Hematopoietic multipotent progenitor cell treated with erythropoietin and hydrocortisone succinate and interleukin-3 and kit ligand, for 4 days (in vitro differentiated cells): Measurements from ENCODE around the gene ABL2.
"Not testable (repeated sequence)": the region's sequence is repeated elsewhere in the genome, so short reads cannot be mapped to it uniquely, and the experiment has no call there.

ENCODE experiments used
- DNase-seq: peaks from one replicate; pipeline ENCODE4 v3.0.0-alpha.2; 2015

The ABL2 gene

DNA sequence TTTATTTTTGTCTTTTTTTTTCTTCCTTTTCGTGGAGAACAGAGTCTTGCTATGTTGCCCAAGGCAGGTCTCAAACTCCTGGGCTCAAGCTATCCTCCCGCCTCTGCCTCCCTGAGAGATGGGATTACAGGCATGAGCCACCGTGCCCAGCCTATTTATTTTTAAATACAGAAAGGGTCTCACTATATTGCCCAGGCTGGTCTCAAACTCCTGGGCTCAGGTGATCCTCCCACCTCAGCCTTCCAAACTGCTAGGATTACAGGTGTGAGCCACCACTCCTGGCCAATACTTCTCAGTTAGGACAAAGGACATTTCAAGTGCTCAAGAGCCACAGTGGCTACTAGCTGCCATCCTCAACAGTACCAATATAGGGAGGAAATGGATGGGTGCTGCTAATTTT is 16.2 kb downstream of the ABL2 start:
- DNase-seq = not testable (repeated sequence)

DNA sequence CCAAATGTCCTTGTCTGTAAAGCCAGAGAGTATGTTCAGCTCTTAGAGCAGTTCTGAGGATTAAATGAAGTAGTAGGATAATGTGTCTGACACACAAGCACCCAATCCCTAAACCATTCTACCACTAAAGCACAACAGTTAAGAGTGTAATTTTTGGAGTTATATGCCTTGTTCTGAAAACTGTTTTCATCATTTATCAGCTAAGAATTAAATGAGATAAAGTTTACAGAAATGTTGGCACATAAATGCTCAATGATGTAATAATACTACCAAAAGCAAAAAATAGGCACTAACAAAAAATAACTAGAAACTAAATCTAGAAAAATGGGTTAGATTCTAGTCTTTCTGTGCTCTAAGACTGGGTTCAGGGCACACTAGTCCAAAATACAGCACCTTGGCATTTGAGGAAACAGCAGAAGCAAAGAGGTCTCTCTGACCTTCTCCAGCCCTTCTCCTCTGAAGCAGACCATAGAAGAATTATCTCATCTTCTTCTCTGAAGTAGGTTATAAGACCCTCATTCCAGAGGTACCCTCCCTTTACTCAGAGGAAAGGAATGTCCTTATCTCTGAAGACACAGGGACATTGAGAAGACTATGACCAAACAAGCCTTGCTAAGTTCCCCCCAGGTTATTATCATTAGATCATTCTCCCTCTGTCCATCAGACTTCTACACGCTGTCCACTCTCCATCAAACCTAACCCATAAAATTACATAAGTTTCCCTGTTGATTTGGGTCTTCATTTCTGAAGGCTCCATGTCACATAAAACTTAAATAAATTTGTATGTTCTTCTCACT is 20.6 kb downstream of the ABL2 start:
- DNase-seq = no peak

GRCh38 chr1:179206812-179207211 is 22.7 kb downstream of the ABL2 start:
- no peak for DNase-seq

- peak; percentile 8 for DNase-seq
Measured at GRCh38 chr1:179205284-179205683, 24.2 kb downstream of the ABL2 start.

- DNase-seq = no peak
Measured at GRCh38 chr1:179202161-179202560, 27.3 kb downstream of the ABL2 start.

DNA sequence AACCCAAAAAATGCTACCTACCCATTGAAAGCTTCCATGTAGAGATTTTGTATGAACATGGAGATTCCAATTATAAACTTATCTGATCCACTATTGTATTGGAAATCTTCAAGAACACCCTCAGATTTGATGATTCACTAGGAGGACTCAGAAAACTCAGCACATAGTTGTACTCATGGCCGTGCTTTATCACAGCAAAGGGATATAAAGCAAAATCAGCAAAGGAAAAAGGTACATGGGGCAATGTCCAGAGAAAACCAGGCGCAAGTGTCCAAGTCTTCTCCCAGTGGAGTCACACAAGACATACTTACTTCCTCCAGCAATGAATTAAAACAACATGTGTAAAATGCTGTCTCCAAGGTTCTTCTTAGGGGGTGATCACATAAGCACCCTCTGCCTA is 28.9 kb downstream of the ABL2 start:
- no peak for DNase-seq

DNA sequence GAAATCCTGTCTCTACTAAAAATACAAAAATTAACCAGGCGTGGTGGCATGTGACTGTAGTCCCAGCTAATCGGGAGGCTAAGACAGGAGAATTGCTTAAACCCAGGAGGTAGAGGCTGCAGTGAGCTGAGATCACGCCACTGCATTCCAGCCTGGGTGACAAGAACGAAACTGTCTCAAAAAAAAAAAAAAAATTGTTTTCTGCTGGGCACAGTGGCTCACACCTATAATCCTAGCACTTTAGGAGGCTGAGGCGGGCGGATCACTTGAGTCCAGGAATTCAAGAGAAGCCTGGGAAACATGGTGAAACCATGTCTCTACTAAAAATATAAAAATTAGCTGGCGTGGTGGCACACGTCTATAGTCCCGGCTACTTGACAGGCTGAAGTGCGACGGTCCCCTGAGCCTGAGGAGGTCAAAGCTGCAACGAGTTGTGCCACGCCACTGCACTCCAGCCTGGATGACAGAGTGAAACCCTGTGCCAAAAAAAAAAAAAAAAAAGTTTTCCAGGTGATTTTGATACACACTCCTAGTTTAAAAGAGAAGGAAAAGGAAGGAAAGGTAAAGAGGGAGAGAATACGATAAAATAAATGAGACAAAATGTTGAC is 31.7 kb downstream of the ABL2 start:
- DNase-seq = no peak

- DNase-seq = not testable (repeated sequence)
Measured at GRCh38 chr1:179195857-179196256, 33.6 kb downstream of the ABL2 start.

- DNase-seq = no peak
Measured at GRCh38 chr1:179195376-179195775, 34.1 kb downstream of the ABL2 start.

DNA sequence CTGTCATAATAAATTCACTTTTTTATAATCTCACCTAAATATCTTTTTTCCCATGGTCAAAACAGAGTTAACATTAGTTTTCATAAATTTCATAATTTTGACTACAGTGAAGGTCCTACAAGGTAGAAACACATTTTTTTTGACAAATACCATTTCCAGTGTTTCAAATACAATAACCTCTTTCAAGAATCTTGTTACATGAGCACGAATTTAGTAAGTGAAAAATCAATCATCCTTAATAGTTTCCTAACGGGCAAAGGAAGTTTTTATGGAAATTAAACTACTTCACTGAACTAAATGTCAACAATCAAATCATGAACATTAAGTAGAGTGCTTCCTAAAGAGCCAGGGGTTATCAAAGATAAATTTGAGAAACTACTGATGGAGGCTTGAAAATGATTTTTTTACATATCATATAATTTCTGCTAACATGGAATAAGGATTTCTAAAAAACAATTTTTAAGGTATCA is 35.4 kb downstream of the ABL2 start:
- DNase-seq = no peak

DNA sequence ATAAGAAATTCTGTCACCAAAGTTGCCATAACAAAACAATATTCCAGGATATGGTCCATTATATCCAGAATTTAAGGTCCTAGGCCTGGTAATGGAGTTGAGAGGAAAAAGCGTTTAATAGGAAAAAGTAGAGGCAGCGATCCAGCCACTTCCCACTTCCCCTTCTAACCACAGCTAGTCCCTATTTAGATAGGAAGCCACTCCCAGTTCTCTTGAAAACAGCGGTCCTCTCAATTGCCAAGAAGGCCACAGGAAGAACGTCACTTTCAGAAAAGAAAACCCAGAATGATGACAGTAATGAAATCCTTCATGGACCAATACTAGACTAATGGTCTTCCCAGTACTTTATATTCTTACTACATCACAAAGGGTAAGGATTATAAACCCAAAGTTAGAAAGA is 38.6 kb downstream of the ABL2 start:
- DNase-seq = peak; percentile 64

- peak; percentile 20 for DNase-seq
Measured at GRCh38 chr1:179187735-179188471, 41.6 kb downstream of the ABL2 start.

DNA sequence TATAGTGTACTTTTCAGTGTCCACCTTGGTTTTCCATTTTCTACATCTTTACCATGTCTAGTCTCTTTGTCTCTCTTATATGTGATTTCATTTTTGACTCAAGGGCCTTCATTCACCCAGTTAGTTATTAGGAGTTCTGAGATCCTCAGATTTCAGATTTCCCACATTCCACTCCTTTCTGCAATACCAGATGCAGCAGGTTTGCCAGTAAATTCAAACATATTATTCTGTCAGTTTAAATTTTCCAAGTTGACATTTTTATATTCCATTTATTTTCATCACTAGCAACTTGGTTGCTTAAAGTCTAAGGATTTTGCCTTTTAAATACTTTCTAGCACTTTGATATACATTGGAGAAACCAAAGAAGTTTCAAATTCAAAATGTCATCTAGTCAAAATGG is 42.4 kb downstream of the ABL2 start:
- no peak for DNase-seq

DNA sequence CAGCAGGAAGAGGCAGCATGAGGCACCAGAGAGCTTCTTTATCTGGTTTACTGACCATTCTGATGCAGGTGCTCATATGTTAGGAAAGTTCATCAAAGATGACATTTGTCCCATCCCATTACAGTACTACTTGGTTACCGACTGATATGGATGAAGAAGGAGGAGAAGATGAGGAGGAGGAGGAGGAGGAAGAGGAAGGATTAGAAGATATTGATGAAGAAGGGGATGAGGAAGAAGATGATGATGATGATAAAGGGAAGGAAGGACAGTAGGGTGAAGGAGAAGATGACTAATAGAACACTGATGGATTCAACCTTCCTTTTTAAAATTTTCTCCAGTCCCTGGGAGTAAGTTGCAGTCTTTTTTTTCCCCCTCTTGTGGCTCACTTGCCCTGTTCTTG is 45.1 kb downstream of the ABL2 start:
- no peak for DNase-seq

DNA sequence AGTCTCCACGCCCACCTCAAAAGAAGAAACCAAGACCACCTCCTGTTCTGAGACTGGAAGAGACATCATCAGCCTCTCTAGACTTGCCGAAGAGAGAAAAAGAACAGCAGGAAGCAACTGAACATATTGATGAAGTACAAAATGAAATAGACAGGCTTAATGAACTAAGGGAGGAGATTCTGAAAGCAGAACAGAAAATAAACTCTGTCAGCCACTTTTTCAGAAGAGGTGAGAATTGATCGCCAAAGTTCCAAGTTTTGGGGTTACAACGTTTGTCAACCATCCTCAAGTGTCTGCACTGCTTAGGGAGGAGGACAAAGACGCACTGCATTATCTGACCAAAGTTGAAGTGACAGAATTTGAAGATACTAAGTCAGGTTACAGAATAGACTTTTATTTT is 45.6 kb downstream of the ABL2 start:
- no peak for DNase-seq

DNA sequence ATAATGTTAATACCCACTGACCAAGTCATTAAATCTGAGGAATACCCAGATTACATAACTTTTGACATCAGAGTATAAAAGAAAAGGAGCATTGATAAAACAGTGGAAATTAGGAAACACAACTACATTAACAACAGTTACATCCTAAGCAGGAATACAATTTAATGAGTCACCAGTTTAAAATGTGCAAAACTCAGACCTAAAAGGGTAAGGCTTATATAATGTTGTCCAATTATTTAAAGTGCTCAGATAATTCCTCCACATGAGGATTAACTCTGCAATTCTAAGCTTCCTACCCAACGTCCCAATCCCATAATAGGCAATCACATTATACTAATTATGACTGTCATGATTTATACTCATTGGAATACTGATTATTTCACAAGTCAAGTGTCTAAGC is 50.5 kb downstream of the ABL2 start:
- no peak for DNase-seq

DNA sequence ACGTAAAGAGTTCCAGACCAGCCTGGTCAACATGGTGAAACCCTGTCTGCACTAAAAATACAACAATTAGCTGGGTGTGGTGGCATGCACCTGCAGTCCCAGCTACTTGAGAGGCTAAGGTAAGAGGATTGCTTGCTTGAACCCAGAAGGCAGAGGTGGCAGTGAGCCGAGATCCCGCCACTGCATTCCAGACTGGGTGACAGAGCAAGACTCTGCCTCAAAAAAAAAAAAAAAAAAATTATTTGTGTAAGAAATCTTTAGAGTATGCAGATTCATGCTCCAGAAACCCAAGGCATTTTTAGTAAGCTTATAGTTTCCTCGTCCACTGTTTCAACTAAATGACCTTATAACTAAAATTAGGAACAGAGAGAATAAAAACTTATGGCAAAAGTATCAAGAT is 51.3 kb downstream of the ABL2 start:
- DNase-seq = no peak

DNA sequence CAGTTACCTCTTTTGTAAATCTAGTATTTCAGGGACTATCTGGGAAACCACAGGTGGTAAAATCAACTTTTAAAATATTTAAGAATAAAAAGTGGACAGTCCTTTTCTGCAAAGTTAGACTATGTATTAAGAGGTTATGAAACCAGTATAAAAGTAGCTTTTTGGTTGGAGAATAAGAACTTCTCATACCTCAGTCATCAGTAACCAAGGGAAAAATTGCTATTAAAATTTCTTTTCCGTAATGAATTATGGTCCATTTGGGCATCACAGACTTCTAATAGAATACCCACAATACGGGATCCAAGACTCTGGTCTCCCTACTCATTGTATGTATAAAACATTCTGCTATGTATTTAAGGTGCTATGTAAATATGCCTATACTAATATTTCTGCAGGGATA is 51.9 kb downstream of the ABL2 start:
- DNase-seq = no peak

DNA sequence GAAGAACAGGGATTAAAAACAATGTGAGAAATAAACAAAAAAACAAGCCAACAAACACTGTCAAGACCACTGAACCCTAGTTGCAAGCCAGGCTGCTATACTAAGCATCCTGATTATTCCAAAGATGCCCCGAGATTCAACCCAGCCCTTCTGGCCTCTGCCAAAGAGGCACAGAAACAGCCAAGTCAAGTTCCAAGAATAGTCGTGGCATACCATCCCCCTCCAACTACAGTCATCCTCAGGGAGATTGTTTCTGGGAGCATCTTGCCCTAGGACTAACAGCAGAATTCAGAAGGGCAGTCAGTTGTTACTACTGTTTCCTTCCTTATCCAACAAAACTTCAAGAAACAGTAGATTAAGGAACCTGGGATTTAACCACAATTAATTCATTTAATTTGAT is 52.3 kb downstream of the ABL2 start:
- DNase-seq = no peak

- DNase-seq = peak; percentile 68
Measured at GRCh38 chr1:179175011-179175841, 54.3 kb downstream of the ABL2 start.

GRCh38 chr1:179170468-179170770 is 59.1 kb downstream of the ABL2 start:
- not testable (repeated sequence) for DNase-seq

DNA sequence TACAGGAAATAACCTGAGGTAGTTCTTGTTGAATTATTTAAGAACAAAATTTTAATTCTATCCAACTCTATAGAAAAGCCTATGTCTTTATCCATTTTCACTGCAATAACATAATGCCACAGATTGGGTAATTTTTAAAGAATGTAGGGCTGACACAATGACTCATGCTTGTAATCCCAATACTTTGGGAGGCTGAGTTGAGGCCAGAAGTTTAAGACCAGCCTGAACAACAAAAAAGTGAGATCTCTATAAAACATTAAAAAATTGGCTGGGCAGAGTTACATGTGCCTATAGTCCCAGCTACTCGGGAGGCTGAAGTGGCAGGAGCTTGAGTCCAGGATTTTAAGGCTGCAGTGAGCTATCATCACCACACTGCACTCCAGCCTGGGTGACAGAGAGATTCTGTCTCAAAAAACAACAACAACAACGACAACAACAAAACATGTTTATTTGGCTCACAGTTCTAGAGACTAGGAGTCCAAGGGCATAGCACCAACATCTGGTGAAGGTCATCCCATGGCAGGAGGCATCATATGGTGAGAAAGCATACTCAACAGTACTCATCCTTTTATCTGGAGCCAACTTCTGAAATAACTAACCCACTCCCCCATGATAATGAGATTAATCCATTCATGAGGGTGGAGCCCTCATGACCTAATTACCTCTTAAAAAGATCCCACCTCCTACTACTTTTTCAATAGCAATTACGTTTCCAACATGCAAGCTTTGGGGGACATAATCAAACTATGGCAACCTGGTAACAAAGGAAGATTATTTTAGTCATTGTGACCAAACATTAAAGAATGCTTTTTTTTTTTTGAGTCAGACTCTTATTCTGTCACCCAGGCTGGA is 59.6 kb downstream of the ABL2 start:
- peak; percentile 8 for DNase-seq
